ENCODE data around the gene SMDT1. TPM values are rescaled to one million over a fixed set of nuclear protein-coding genes. Genes with fewer than 3 reads are reported as not detected.
"Not testable (repeated sequence)": the region's sequence is repeated elsewhere in the genome, so short reads cannot be mapped to it uniquely, and the experiment has no call there.

SMDT1 gene
- polyA plus RNA-seq, 6 donors from 2014 or later = 182 to 363 (median 235) TPM

DNA sequence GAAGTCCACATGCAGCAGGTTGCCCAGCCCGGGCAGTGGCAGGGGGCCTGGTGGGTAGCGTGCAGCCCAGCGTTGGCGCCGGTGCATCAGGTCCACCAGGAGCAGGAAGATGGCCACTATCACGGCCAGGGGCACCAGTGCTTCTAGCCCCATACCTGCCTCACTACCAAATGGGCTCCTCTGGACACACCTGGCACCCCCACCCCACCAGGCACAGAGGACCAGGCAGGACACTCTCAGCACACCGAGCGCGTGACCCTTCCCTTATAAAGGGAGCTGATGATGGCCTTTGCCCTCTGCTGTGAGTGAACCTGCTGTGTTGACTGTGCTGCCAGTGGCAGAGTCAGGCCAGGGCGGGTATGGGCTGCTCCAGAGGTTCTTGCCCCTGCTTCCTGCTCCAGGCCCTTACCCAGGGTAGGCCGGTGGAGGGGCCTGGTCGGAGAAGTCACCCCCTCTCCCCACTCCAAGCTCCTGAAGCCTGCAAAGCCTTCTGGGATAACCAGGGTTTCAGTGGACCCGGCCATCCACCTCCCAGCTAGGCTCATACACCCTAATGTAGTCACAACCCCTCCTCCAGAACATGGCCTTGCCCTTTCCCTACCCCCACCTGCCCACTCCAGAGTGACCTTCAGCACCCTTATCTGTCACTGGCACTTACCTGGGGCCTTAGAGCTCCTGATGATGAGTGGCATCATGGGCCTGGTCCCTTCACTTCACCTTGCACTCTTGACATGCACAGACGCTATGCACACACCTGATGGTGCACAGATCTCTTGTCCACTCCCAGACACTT, 51.3 kb downstream of the SMDT1 start, which contains the start of gene CYP2D6:
TSS of gene CYP2D6 (minus strand) at position 172 of the 793 bp plus-strand sequence. CDS start at position 153, 19 bp downstream.
- H3K4me3 Mint-ChIP-seq; H3K36me3 Mint-ChIP-seq; H3K4me1 Mint-ChIP-seq; ATAC-seq (ENCODE audit: low read depth in 2 of 2); H3K9me3 Mint-ChIP-seq; DNase-seq; H3K27me3 Mint-ChIP-seq: not testable (repeated sequence)
- H3K27ac Mint-ChIP-seq = peak within 1 kb of the TSS in 2 of 6 donors; percentile 57 to 78

DNA sequence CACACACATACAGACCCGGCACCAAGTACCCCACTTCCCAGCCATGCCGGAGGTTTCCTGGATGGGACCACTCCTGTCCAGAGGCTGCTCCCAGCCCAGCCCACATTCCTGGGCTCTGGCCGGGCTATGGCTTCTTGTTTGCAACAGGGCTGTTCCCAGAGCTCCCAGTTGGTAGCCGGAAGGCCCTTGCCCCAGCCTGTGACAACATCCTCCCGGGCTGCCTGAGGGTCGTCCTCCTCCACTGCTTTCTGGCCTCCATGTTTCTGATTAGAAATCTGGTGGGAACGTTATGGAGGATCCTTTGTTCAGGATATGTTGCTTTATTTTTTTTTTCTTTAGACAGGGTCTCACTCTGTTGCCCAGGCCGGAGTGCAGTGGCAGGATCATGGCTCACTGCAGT, 52.1 kb downstream of the SMDT1 start:
- Mint-ChIP-seq H3K4me1 (peaks cover 0 to 7% (median 0%) of the 10 kb centered on the region in 3 donors), H3K4me3 (no peak overlapping the region), H3K27me3 (no peaks in the 10 kb centered on the region), H3K27ac (no peak overlapping the region), H3K36me3 (no peaks in the 10 kb centered on the region), H3K9me3 (peaks cover 0 to 2% (median 0%) of the 10 kb centered on the region in 7 donors)
- no peak for ATAC-seq (ENCODE audit: low read depth in 2 of 2)
- no peak for DNase-seq

DNA sequence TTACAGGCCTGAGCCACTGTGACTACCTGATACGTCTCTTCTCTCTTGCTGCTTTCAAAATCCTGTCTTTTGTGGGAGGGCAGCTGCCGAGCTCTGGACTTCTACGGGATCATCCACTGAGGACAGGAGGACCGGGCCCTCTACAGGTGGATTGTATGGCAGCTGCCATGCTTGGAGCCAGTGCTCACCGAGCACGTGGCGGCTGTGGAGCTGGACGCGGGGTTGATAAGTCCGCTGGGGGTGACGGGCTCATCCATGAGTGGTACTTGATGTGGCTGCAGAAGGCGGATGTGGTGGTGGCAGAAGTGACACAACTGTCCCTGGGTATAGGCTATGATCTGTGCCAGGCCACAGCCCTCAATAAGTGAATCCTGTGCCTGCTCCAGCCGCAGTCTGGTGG, 53.0 kb downstream of the SMDT1 start:
- DNase-seq (no peak), ATAC-seq (ENCODE audit: low read depth in 2 of 2) (no peak)
- Mint-ChIP-seq H3K9me3 (peaks cover 0 to 2% (median 0%) of the 10 kb centered on the region in 7 donors), H3K36me3 (no peaks in the 10 kb centered on the region), H3K27ac (peak overlapping the region in 1 of 6 donors; percentile 39), H3K27me3 (no peaks in the 10 kb centered on the region), H3K4me3 (no peak overlapping the region), H3K4me1 (peaks cover 0 to 7% (median 0%) of the 10 kb centered on the region in 3 donors)

Other genes with a start within 250 kb of the SMDT1 start
- gene SREBF2, start 246.6 kb upstream of the SMDT1 start, polyA plus RNA-seq (ENCODE audit: low read depth in 6 of 6) = 10 to 100 TPM; 30.1 to 52.8 (median 40.7) TPM
- gene SHISA8, start 164.6 kb upstream of the SMDT1 start, polyA plus RNA-seq (ENCODE audit: low read depth in 6 of 6) = 1 to 10 TPM in 1 of 6 donors, under 1 TPM in 5; 0.28 to 1.7 (median 0.67) TPM
- gene TNFRSF13C, start 152.9 kb upstream of the SMDT1 start, polyA plus RNA-seq (ENCODE audit: low read depth in 6 of 6) = 100 to 1,000 TPM in 1 of 6 donors, 10 to 100 TPM in 5; 65.3 to 104 (median 84.2) TPM
- gene CENPM, start 132.5 kb upstream of the SMDT1 start, polyA plus RNA-seq (ENCODE audit: low read depth in 6 of 6) = 10 to 100 TPM; 41.2 to 70.9 (median 53.0) TPM
- not detected for gene SEPTIN3, start 110.3 kb upstream of the SMDT1 start, polyA plus RNA-seq (ENCODE audit: low read depth in 6 of 6)
- gene WBP2NL, start 80.9 kb upstream of the SMDT1 start, polyA plus RNA-seq (ENCODE audit: low read depth in 6 of 6) = 1 to 10 TPM in 4 of 6 donors, under 1 TPM in 2; 0.63 to 3.0 (median 1.2) TPM
- gene NAGA, start 8.9 kb upstream of the SMDT1 start, polyA plus RNA-seq (ENCODE audit: low read depth in 6 of 6) = 10 to 100 TPM; 10.5 to 13.9 (median 11.3) TPM
- 1 to 10 TPM in 2 of 6 donors, under 1 TPM in 4; 0.43 to 2.1 (median 0.67) TPM for gene PHETA2, start 5.5 kb upstream of the SMDT1 start, polyA plus RNA-seq (ENCODE audit: low read depth in 6 of 6)
- gene NDUFA6, start 11.1 kb downstream of the SMDT1 start, polyA plus RNA-seq (ENCODE audit: low read depth in 6 of 6) = 100 to 1,000 TPM in 3 of 6 donors, 10 to 100 TPM in 3; 96.8 to 110 (median 104) TPM
- under 1 TPM in 2 of 6 donors, not detected in 4; 0.14 to 0.61 TPM for gene CYP2D6, start 51.1 kb downstream of the SMDT1 start, polyA plus RNA-seq (ENCODE audit: low read depth in 6 of 6)
- 1 to 10 TPM in 5 of 6 donors, not detected in 1; 1.7 to 4.5 (median 2.3) TPM for gene TCF20, start 191.0 kb downstream of the SMDT1 start, polyA plus RNA-seq (ENCODE audit: low read depth in 6 of 6)

Measured in naive B cell (primary cell).